Upper lobe of left lung (tissue), 6 donors: ENCODE results near the gene TAS1R1. TPM values are rescaled to one million over a fixed set of nuclear protein-coding genes. Genes with fewer than 3 reads are reported as not detected.

Source experiments
- ATAC-seq, 2 donors: fragments of 200-7000 bp; cut with Tn5 transposase; one replicate each; pipeline ENCODE4 v1.9.1; 2022; ENCODE audit warnings: mild to moderate bottlenecking in 2 of 2, moderate library complexity in 2 of 2; ENCODE audit not compliant: low FRiP score in 2 of 2
- DNase-seq, 2 donors: peaks; one replicate each; pipeline ENCODE4 v3.0.0-alpha.2; 2019 to 2020
- H3K27ac ChIP-seq, 4 donors: fragments of 200-600 bp; sonication (generic); one replicate each; pipeline ENCODE4 v1.5.1; 2016 to 2019
- H3K27me3 ChIP-seq, 4 donors: fragments of 200-600 bp; sonication (generic); one replicate each; pipeline ENCODE4 v1.5.1; 2017 to 2019
- H3K36me3 ChIP-seq, 4 donors: fragments of 200-600 bp; sonication (generic); one replicate each; pipeline ENCODE4 v1.5.1; 2016 to 2019
- H3K4me1 ChIP-seq, 4 donors: fragments of 200-600 bp; sonication (generic); one replicate each; pipeline ENCODE4 v1.5.1; 2018 to 2019
- H3K4me3 ChIP-seq, 4 donors: fragments of 200-600 bp; sonication (generic); one replicate each; pipeline ENCODE4 v1.5.1; 2017 to 2019; ENCODE audit warnings: mild to moderate bottlenecking in 2 of 4, moderate library complexity in 1 of 4
- H3K9me3 ChIP-seq, 4 donors: fragments of 200-600 bp; sonication (generic); one replicate each; pipeline ENCODE4 v1.5.1; 2018 to 2019
- CTCF ChIP-seq, 6 experiments: fragments of 450-650 bp in 4 of 6; fragments of 200-600 bp in 2 of 6; sonication (generic) in 2 of 6; IDR thresholded peaks; one replicate each; pipeline ENCODE4 v1.5.1; 2016 to 2019; ENCODE audit warnings: antibody characterized with exemption in 6 of 6
- EP300 ChIP-seq, 4 donors: sonication (generic); formaldehyde crosslinking; IDR thresholded peaks; one replicate each; pipeline ENCODE4 v1.5.1; 2017; ENCODE audit warnings: antibody characterized with exemption in 4 of 4, control low read depth in 2 of 4
- POLR2A ChIP-seq, 4 donors: fragments of 450-650 bp; IDR thresholded peaks; one replicate each; pipeline ENCODE4 v1.5.1; 2016 to 2017; ENCODE audit warnings: antibody characterized with exemption in 4 of 4, mild to moderate bottlenecking in 2 of 4
- POLR2AphosphoS5 ChIP-seq, 2 donors: sonication (generic); formaldehyde crosslinking; IDR thresholded peaks; one replicate each; pipeline ENCODE4 v1.5.1; 2017; ENCODE audit warnings: antibody characterized with exemption in 2 of 2
- WGBS, 2 donors: methylation state at CpG; one replicate each; pipeline ENCODE4 v1.1.5; 2017 to 2018; 5-methylcytosine and 5-hydroxymethylcytosine counted together
- total RNA-seq, 6 donors: library from RNA; depleted of rRNA in 4 of 6; stranded (reverse); fragments of >200 nt in 4 of 6; gene quantifications; one replicate each; pipeline versions ENCODE4 v1.1.0 to v1.2.1, GENCODE V29; 2016 to 2021
- donor health status: DM: no; HTN: no; CAD: no; lungs with moderate emphysema.
- donor health status: DM: no; HTN: yes; CAD: no; lungs with severe emphysema.

The TAS1R1 gene
- total RNA-seq, 6 donors from 2014 or later = 0.11 to 0.15 TPM; not detected in 4

GRCh38 chr1:6512245-6512907 lies 42.7 kb upstream of the TAS1R1 start:
- WGBS, 2 donors = 90 to 94% methylated on average over 11 to 19 of the region's 19 CpGs
- no peak overlapping the region for H3K27ac ChIP-seq
- peak in 1 of 2 donors; percentile 60 for DNase-seq

DNA sequence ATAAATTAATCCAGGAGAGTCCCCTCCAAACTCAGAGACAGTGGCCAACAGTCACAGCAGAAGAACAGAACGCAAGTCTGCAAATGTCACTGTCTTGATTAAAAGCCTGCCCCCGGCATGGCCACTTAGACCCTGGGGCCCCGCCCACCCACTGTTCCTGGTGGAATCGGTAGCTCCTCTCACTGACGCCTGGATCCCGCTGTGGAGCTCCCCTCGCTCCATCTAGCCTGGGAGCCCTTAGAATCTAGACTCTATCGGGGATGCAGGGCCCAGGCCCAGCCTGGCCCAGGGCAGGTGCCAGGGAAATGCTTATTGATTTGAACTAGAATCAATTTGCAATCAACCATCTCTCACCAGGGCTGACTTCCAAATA lies 42.2 kb upstream of the TAS1R1 start:
- WGBS, 2 donors = 80 to 85% methylated on average over 5 to 8 of the region's 8 CpGs

More at GRCh38 chr1:6512245-6512907, 42.7 kb upstream of the TAS1R1 start:
- no peaks in the 10 kb centered on the region for H3K4me1 ChIP-seq
- H3K27me3 ChIP-seq = no peaks in the 10 kb centered on the region
- ATAC-seq = no peak
- H3K4me3 ChIP-seq = no peak overlapping the region
- H3K9me3 ChIP-seq = no peaks in the 10 kb centered on the region
- H3K36me3 ChIP-seq = no peaks in the 10 kb centered on the region
- TF ChIP-seq POLR2AphosphoS5 (IDR thresholded peaks at IDR 0.05) (no peak), EP300 (IDR thresholded peaks at IDR 0.05) (no peak), CTCF (IDR thresholded peaks at IDR 0.05) (no peak), POLR2A (IDR thresholded peaks at IDR 0.05) (no peak)

DNA sequence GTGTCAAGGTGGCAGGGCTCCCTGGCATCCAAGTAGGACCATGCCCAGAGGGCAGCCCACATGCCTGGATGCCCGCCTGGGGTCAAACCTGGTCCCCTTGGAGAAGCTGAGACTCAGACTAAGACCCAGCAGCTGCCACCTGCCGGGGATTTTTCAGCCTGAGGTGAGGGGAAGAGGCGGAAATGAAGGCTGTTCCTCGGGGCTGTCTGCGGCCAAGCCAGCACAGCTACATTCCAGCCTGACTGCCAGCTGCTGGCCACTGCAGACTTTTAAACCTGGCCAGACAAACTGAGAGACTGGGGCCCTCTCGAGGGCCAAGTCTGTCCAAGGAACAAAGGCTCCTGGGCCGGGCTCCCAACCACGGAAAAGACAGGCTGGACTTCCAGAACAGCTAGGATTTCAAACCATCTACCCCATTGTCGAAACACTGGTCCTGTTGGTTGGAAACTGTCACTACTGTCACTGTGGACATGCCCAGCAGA lies 41.7 kb upstream of the TAS1R1 start:
- TF ChIP-seq EP300 (IDR thresholded peaks at IDR 0.05) = no peak
- TF ChIP-seq POLR2A (IDR thresholded peaks at IDR 0.05) = no peak
- TF ChIP-seq CTCF (IDR thresholded peaks at IDR 0.05) = no peak
- TF ChIP-seq POLR2AphosphoS5 (IDR thresholded peaks at IDR 0.05) = no peak

More for the DNA sequence above, 42.2 kb upstream of the TAS1R1 start:
- H3K27ac ChIP-seq = no peak overlapping the region
- H3K4me3 ChIP-seq = no peak overlapping the region
- H3K4me1 ChIP-seq = no peaks in the 10 kb centered on the region
- H3K36me3 ChIP-seq = no peaks in the 10 kb centered on the region
- no peak for ATAC-seq
- no peaks in the 10 kb centered on the region for H3K27me3 ChIP-seq
- no peak for TF ChIP-seq CTCF (IDR thresholded peaks at IDR 0.05)
- TF ChIP-seq POLR2A (IDR thresholded peaks at IDR 0.05) = no peak
- TF ChIP-seq EP300 (IDR thresholded peaks at IDR 0.05) = no peak
- no peak for TF ChIP-seq POLR2AphosphoS5 (IDR thresholded peaks at IDR 0.05)
- DNase-seq = no peak
- no peaks in the 10 kb centered on the region for H3K9me3 ChIP-seq

GRCh38 chr1:6515771-6516170 lies 39.3 kb upstream of the TAS1R1 start:
- ATAC-seq = no peak
- H3K4me1 ChIP-seq = no peaks in the 10 kb centered on the region
- WGBS, 2 donors = 81 to 93% methylated on average over 4 of the region's 4 CpGs
- H3K9me3 ChIP-seq = no peaks in the 10 kb centered on the region
- DNase-seq = no peak
- no peaks in the 10 kb centered on the region for H3K27me3 ChIP-seq
- H3K36me3 ChIP-seq = no peaks in the 10 kb centered on the region
- H3K27ac ChIP-seq = no peak overlapping the region
- no peak overlapping the region for H3K4me3 ChIP-seq
- no peak for TF ChIP-seq POLR2A (IDR thresholded peaks at IDR 0.05)
- no peak for TF ChIP-seq EP300 (IDR thresholded peaks at IDR 0.05)
- TF ChIP-seq CTCF (IDR thresholded peaks at IDR 0.05) = no peak
- TF ChIP-seq POLR2AphosphoS5 (IDR thresholded peaks at IDR 0.05) = no peak

More for the DNA sequence above, 41.7 kb upstream of the TAS1R1 start:
- no peak overlapping the region for H3K27ac ChIP-seq
- DNase-seq = no peak
- H3K4me3 ChIP-seq = no peak overlapping the region
- no peaks in the 10 kb centered on the region for H3K9me3 ChIP-seq
- H3K27me3 ChIP-seq = no peaks in the 10 kb centered on the region
- WGBS, 2 donors = 79 to 82% methylated on average over 5 to 9 of the region's 9 CpGs
- no peaks in the 10 kb centered on the region for H3K4me1 ChIP-seq
- no peaks in the 10 kb centered on the region for H3K36me3 ChIP-seq
- ATAC-seq = no peak

DNA sequence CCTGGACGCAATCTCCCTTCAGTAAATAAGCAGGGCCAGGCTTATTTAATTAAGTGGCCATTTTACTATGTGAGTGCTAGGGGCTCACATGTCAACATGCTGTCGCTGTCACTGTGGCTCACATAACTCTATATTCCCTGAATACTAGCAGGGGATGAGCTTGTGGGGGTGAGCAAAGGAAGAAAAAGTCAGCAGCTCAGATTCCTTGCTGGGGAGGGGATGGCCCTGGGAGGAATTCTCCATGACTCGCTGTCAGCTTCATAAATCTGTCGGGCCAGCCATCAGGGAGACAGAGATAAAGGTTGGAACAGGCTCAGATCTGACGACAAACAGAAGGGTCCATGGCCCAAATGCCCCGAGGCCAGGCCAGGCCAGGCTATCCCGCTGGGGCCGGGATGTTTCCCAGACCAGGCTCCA lies 37.7 kb upstream of the TAS1R1 start:
- Histone ChIP-seq H3K4me1 (no peaks in the 10 kb centered on the region), H3K27me3 (no peaks in the 10 kb centered on the region), H3K27ac (no peak overlapping the region), H3K4me3 (no peak overlapping the region), H3K36me3 (no peaks in the 10 kb centered on the region), H3K9me3 (no peaks in the 10 kb centered on the region)
- ATAC-seq (no peak), DNase-seq (no peak)
- WGBS, 2 donors = 76 to 80% methylated on average over 8 of the region's 8 CpGs
- TF ChIP-seq CTCF (IDR thresholded peaks at IDR 0.05) = no peak
- no peak for TF ChIP-seq POLR2AphosphoS5 (IDR thresholded peaks at IDR 0.05)
- TF ChIP-seq EP300 (IDR thresholded peaks at IDR 0.05) = no peak
- no peak for TF ChIP-seq POLR2A (IDR thresholded peaks at IDR 0.05)
